MM.1S (cell line): ENCODE results near the gene ACTRT3.

ENCODE experiments used
- CTCF ChIP-seq: fragments of 300-600 bp; sonication (generic); IDR thresholded peaks from 2 replicates; pipeline ENCODE4 v1.5.1; 2016; ENCODE audit warnings: antibody characterized with exemption, low read length, mixed read lengths
- EZH2phosphoT487 ChIP-seq: fragments of 300-600 bp; sonication (generic); IDR thresholded peaks from 2 replicates; pipeline ENCODE4 v1.6.1; 2018; ENCODE audit warnings: antibody characterized with exemption, low read length

- no peak for TF ChIP-seq CTCF
- TF ChIP-seq EZH2phosphoT487: no peak
Measured at GRCh38 chr3:169771497-169772304, 2.3 kb upstream of the ACTRT3 start.
